ENCODE measurements around the gene LRP2BP. TPM values are rescaled to one million over a fixed set of nuclear protein-coding genes. Genes with fewer than 3 reads are reported as not detected.

Gene LRP2BP
- under 1 TPM; 0.30 to 0.42 TPM for total RNA-seq

GRCh38 chr4:185395238-185395955 lies at the start of gene LRP2BP:
Gene LRP2BP (minus strand): TSS chr4:185395924. CDS start chr4:185378186, 17,738 bp downstream.
- no peaks in the 10 kb centered on the region for H3K27me3 ChIP-seq
- H3K27ac ChIP-seq: peak within 1 kb of the TSS; percentile 100
- no peaks in the 10 kb centered on the region for H3K36me3 ChIP-seq
- TF ChIP-seq CTCF (IDR thresholded peaks at IDR 0.05): no peak
- no peaks in the 10 kb centered on the region for H3K9me3 ChIP-seq
- peak within 1 kb of the TSS; percentile 95 to 97 for H3K9ac ChIP-seq (ENCODE audit: low read depth in 2 of 2, low read length in 2 of 2)
- peak within 1 kb of the TSS; percentile 61 for H3K4me3 ChIP-seq
- intact Hi-C loops (cut with DNase I): loop anchor here (10.0 kb wide), 1 partner anchor 191 kb away; the partner anchor contains the start of genes CFAP97 and SNX25
- no peak for DNase-seq
- no peaks in the 10 kb centered on the region for H3K4me1 ChIP-seq

- TF ChIP-seq CTCF (IDR thresholded peaks at IDR 0.05): no peak
- H3K36me3 ChIP-seq: no peaks in the 10 kb centered on the region
- no peaks in the 10 kb centered on the region for H3K27me3 ChIP-seq
- intact Hi-C loops (cut with DNase I): no loop called here
- H3K9me3 ChIP-seq: no peaks in the 10 kb centered on the region
- no peaks in the 10 kb centered on the region for H3K4me1 ChIP-seq
- no peak overlapping the region for H3K27ac ChIP-seq
- H3K4me3 ChIP-seq: no peak overlapping the region
- DNase-seq: no peak
- no peak overlapping the region for H3K9ac ChIP-seq (ENCODE audit: low read depth in 2 of 2, low read length in 2 of 2)
These were observed 49.5 kb upstream of the LRP2BP start for GRCh38 chr4:185445209-185445608.

GRCh38 chr4:185441479-185441878 lies 45.8 kb upstream of the LRP2BP start:
- Histone ChIP-seq H3K4me3 (no peak overlapping the region), H3K27ac (no peak overlapping the region)
- no peak for TF ChIP-seq CTCF (IDR thresholded peaks at IDR 0.05)

DNA sequence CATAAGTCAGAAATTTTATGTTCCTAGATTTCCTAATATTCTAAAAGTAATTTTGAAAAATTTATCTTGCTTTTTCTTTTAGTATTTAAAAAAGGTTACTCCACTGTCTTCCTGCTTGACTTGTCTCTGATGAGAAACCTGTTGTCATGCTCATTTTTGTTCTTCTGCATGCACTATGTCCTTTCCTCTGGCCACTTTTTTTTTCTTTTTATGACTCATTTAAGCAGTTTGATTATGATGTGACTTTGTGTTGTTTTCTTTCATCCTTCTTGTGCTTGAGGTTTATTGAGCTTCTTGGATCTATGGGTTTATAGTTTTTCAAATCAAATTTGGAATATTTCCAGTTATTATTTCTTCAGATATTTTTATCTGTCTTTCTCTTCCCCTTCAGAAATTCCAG lies 42.1 kb upstream of the LRP2BP start:
- Histone ChIP-seq H3K4me1 (no peaks in the 10 kb centered on the region), H3K36me3 (no peaks in the 10 kb centered on the region), H3K9ac (ENCODE audit: low read depth in 2 of 2, low read length in 2 of 2) (no peak overlapping the region), H3K4me3 (no peak overlapping the region), H3K27ac (no peak overlapping the region), H3K27me3 (no peaks in the 10 kb centered on the region), H3K9me3 (no peaks in the 10 kb centered on the region)
- no peak for TF ChIP-seq CTCF (IDR thresholded peaks at IDR 0.05)
- intact Hi-C loops (cut with DNase I): no loop called here
- DNase-seq: no peak

More at GRCh38 chr4:185441479-185441878, 45.8 kb upstream of the LRP2BP start:
- no peak for DNase-seq
- Histone ChIP-seq H3K9me3 (no peaks in the 10 kb centered on the region), H3K9ac (ENCODE audit: low read depth in 2 of 2, low read length in 2 of 2) (no peak overlapping the region), H3K4me1 (no peaks in the 10 kb centered on the region), H3K27me3 (no peaks in the 10 kb centered on the region), H3K36me3 (no peaks in the 10 kb centered on the region)
- intact Hi-C loops (cut with DNase I): no loop called here

DNA sequence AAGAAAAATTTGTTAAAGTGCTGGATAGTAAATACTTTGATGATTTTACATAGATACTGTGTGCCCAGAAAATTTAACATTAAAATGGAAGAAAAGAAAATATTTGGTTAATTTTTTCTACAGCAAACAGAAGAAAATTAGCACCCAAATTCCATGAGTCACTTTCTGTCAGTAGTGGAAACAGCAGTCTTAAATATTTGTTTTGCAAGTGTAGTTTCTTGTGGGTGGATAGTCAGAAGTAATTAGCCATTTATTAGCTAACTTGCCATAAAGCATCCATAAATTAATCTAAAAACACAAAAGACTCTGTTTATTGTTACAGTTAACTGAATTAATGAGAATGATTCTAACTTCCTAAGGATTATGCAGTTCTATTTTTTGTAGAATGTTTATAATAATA lies 39.7 kb upstream of the LRP2BP start:
- H3K36me3 ChIP-seq: no peaks in the 10 kb centered on the region
- H3K9me3 ChIP-seq: no peaks in the 10 kb centered on the region
- H3K4me3 ChIP-seq: no peak overlapping the region
- no peak for TF ChIP-seq CTCF (IDR thresholded peaks at IDR 0.05)
- no peak overlapping the region for H3K9ac ChIP-seq (ENCODE audit: low read depth in 2 of 2, low read length in 2 of 2)
- H3K27ac ChIP-seq: no peak overlapping the region
- H3K27me3 ChIP-seq: no peaks in the 10 kb centered on the region
- intact Hi-C loops (cut with DNase I): no loop called here
- no peak for DNase-seq
- no peaks in the 10 kb centered on the region for H3K4me1 ChIP-seq

All from colonic mucosa (tissue), 4 donors.